NCI-H2171 (cell line): ENCODE data around the gene MBD3L5.
"Not testable (repeated sequence)": the region's sequence is repeated elsewhere in the genome, so short reads cannot be mapped to it uniquely, and the experiment has no call there.

ENCODE experiments used
- DNase-seq: peaks from one replicate; lab custom pipeline; 2025; lab: John Stamatoyannopoulos, UW

The MBD3L5 gene

GRCh38 chr19:7052896-7053295, 22.5 kb downstream of the MBD3L5 start:
- not testable (repeated sequence) for DNase-seq

- DNase-seq, result not testable (repeated sequence)
Measured at GRCh38 chr19:7054635-7055368, 24.4 kb downstream of the MBD3L5 start.

- not testable (repeated sequence) for DNase-seq
Measured at GRCh38 chr19:7055679-7056078, 25.3 kb downstream of the MBD3L5 start.

GRCh38 chr19:7056371-7056770, 26.0 kb downstream of the MBD3L5 start:
- DNase-seq, result not testable (repeated sequence)

- not testable (repeated sequence) for DNase-seq
Measured at GRCh38 chr19:7058576-7058975, 28.2 kb downstream of the MBD3L5 start, which contains the start of gene MBD3L3. Gene MBD3L3 (minus strand): TSS chr19:7058676. CDS start chr19:7058605, 71 bp downstream.

- DNase-seq, result not testable (repeated sequence)
Measured at GRCh38 chr19:7059977-7060376, 29.6 kb downstream of the MBD3L5 start.

GRCh38 chr19:7063339-7063738, 33.0 kb downstream of the MBD3L5 start:
- no peak for DNase-seq

- DNase-seq, result no peak
Measured at GRCh38 chr19:7063764-7064418, 33.5 kb downstream of the MBD3L5 start.

- DNase-seq, result not testable (repeated sequence)
Measured at GRCh38 chr19:7067122-7067521, 36.7 kb downstream of the MBD3L5 start.

- DNase-seq, result no peak
Measured at GRCh38 chr19:7067716-7068115, 37.3 kb downstream of the MBD3L5 start.

GRCh38 chr19:7068599-7068998, 38.2 kb downstream of the MBD3L5 start:
- no peak for DNase-seq

GRCh38 chr19:7069042-7069903, 38.9 kb downstream of the MBD3L5 start, which contains the start of gene ZNF557:
Gene ZNF557 (plus strand): TSS chr19:7069703. CDS start chr19:7075075, 5,372 bp downstream.
- DNase-seq, result peak; percentile 96

- no peak for DNase-seq
Measured at GRCh38 chr19:7069904-7070226, 39.5 kb downstream of the MBD3L5 start.

GRCh38 chr19:7072541-7072940, 42.2 kb downstream of the MBD3L5 start:
- DNase-seq, result no peak

- DNase-seq, result no peak
Measured at GRCh38 chr19:7074705-7075282, 44.4 kb downstream of the MBD3L5 start.

- DNase-seq, result no peak
Measured at GRCh38 chr19:7076151-7076550, 45.8 kb downstream of the MBD3L5 start.

- DNase-seq, result no peak
Measured at GRCh38 chr19:7078008-7078407, 47.6 kb downstream of the MBD3L5 start.
